HEK293 (cell line): ENCODE data around the gene NLGN1.
A peak's percentile ranks its signal among the peaks of the same experiment; 100 is the strongest.

Experiments
- CTCF ChIA-PET: fragments of 350-600 bp; formaldehyde crosslinking; extraction: SDS; loops from one replicate; lab custom pipeline; 2021; ENCODE audit warnings: antibody characterized with exemption; lab: Yijun Ruan, JAX
- POLR2A ChIA-PET: fragments of 300-600 bp; formaldehyde crosslinking; extraction: SDS; loops from one replicate; lab custom pipeline; 2020; ENCODE audit warnings: antibody characterized with exemption, inconsistent platforms; lab: Yijun Ruan, JAX
- H3K27ac ChIP-seq: fragments of 200-500 bp; sonication (Bioruptor generic); 2 replicates; pipeline ENCODE4 v1.5.1; 2014; ENCODE audit warnings: low read depth, low read length, control low read depth, inconsistent platforms; ENCODE audit errors: extremely low read depth
- H3K36me3 ChIP-seq, 2 experiments: fragments of 200-500 bp in 1 of 2; sonication (Bioruptor generic) in 1 of 2; 1 replicate in 1 of 2; 2 replicates in 1 of 2; pipeline ENCODE4 v1.5.1; 2014 to 2017; ENCODE audit warnings: inconsistent platforms in 2 of 2, low read length in 2 of 2; ENCODE audit not compliant: control insufficient read depth in 2 of 2, insufficient read depth in 1 of 2
- H3K4me1 ChIP-seq: fragments of 200-500 bp; sonication (Bioruptor generic); 2 replicates; pipeline ENCODE4 v1.5.1; 2014; ENCODE audit warnings: mild to moderate bottlenecking, low read length, inconsistent platforms; ENCODE audit not compliant: control insufficient read depth, insufficient read depth
- H3K4me3 ChIP-seq: 2 replicates; pipeline ENCODE4 v1.5.1; 2011; ENCODE audit warnings: low read depth, mild to moderate bottlenecking, control low read depth, low read length, moderate library complexity
- H3K9me3 ChIP-seq: fragments of 200-500 bp; sonication (Bioruptor generic); 2 replicates; pipeline ENCODE4 v1.5.1; 2014; ENCODE audit warnings: low read depth, low read length, inconsistent platforms; ENCODE audit not compliant: control insufficient read depth, insufficient read depth
- BCL11A ChIP-seq: fragments of 450-650 bp; formaldehyde crosslinking; IDR thresholded peaks from 2 replicates; pipeline ENCODE4 v1.5.1; 2016; ENCODE audit warnings: low read depth, missing biosample characterization, missing genetic modification characterization
- GFI1B ChIP-seq: fragments of 450-650 bp; formaldehyde crosslinking; IDR thresholded peaks from 2 replicates; pipeline ENCODE4 v1.5.1; 2016; ENCODE audit warnings: missing biosample characterization, missing genetic modification characterization
- HOXD13 ChIP-seq: sonication (generic); formaldehyde crosslinking; IDR thresholded peaks from 2 replicates; pipeline ENCODE4 v1.8.0; 2022; ENCODE audit warnings: missing genetic modification reagents, borderline replicate concordance
- KLF1 ChIP-seq: fragments of 450-650 bp; formaldehyde crosslinking; IDR thresholded peaks from 2 replicates; pipeline ENCODE4 v1.5.1; 2016; ENCODE audit warnings: missing biosample characterization, missing genetic modification characterization
- OSR2 ChIP-seq: fragments of 450-650 bp; formaldehyde crosslinking; IDR thresholded peaks from 2 replicates; pipeline ENCODE4 v1.5.1; 2016; ENCODE audit warnings: missing biosample characterization, missing genetic modification characterization
- RBAK ChIP-seq: fragments of 450-650 bp; formaldehyde crosslinking; IDR thresholded peaks from 2 replicates; pipeline ENCODE4 v1.5.1; 2016; ENCODE audit warnings: missing biosample characterization, missing genetic modification characterization
- YY1 ChIP-seq: fragments of 450-650 bp; formaldehyde crosslinking; IDR thresholded peaks from 2 replicates; pipeline ENCODE4 v1.5.1; 2018; ENCODE audit warnings: missing biosample characterization, missing genetic modification characterization
- ZNF10 ChIP-seq: fragments of 450-650 bp; formaldehyde crosslinking; IDR thresholded peaks from 2 replicates; pipeline ENCODE4 v1.5.1; 2017; ENCODE audit warnings: missing biosample characterization, missing genetic modification characterization
- ZNF140 ChIP-seq: fragments of 450-650 bp; formaldehyde crosslinking; IDR thresholded peaks from 2 replicates; pipeline ENCODE4 v1.5.1; 2016; ENCODE audit warnings: missing biosample characterization, missing genetic modification characterization
- ZNF221 ChIP-seq: fragments of 450-650 bp; formaldehyde crosslinking; IDR thresholded peaks from 2 replicates; pipeline ENCODE4 v1.5.1; 2017; ENCODE audit warnings: missing biosample characterization, missing genetic modification characterization, borderline replicate concordance
- ZNF274 ChIP-seq, 2 experiments: fragments of 200-500 bp in 1 of 2; fragments of 450-650 bp in 1 of 2; sonication (Bioruptor generic) in 1 of 2; formaldehyde crosslinking in 1 of 2; IDR thresholded peaks; 2 replicates each; pipeline versions ENCODE4 v1.5.1 to v1.6.1; 2014 to 2016; ENCODE audit warnings: borderline replicate concordance in 1 of 2, inconsistent platforms in 1 of 2, low read length in 1 of 2, missing biosample characterization in 1 of 2, missing genetic modification characterization in 1 of 2
- ZNF416 ChIP-seq: fragments of 450-650 bp; formaldehyde crosslinking; IDR thresholded peaks from 2 replicates; pipeline ENCODE4 v1.5.1; 2016; ENCODE audit warnings: missing biosample characterization, missing genetic modification characterization
- ZNF510 ChIP-seq: fragments of 450-650 bp; formaldehyde crosslinking; IDR thresholded peaks from 2 replicates; pipeline ENCODE4 v1.5.1; 2018; ENCODE audit warnings: mild to moderate bottlenecking, missing genetic modification characterization, missing biosample characterization; ENCODE audit not compliant: insufficient replicate concordance
- ZNF549 ChIP-seq: fragments of 450-650 bp; IDR thresholded peaks from 2 replicates; pipeline ENCODE4 v1.5.1; 2018; ENCODE audit warnings: missing biosample characterization, missing genetic modification characterization, mild to moderate bottlenecking, inconsistent platforms, moderate library complexity
- ZNF596 ChIP-seq: fragments of 450-650 bp; IDR thresholded peaks from 2 replicates; pipeline ENCODE4 v1.5.0; 2018; ENCODE audit warnings: missing biosample characterization, mild to moderate bottlenecking, missing genetic modification characterization, moderate library complexity
- ZNF626 ChIP-seq: fragments of 450-650 bp; sonication (Bioruptor Pico); formaldehyde crosslinking; IDR thresholded peaks from 2 replicates; pipeline ENCODE4 v1.5.1; 2018; ENCODE audit warnings: missing biosample characterization, missing genetic modification characterization, inconsistent platforms
- ZNF658 ChIP-seq: fragments of 450-650 bp; formaldehyde crosslinking; IDR thresholded peaks from 2 replicates; pipeline ENCODE4; 2016; ENCODE audit warnings: missing biosample characterization, missing genetic modification characterization
- ZNF707 ChIP-seq: fragments of 450-650 bp; formaldehyde crosslinking; IDR thresholded peaks from 2 replicates; pipeline ENCODE4 v1.5.1; 2016; ENCODE audit warnings: missing biosample characterization, missing genetic modification characterization
- ZNF776 ChIP-seq: fragments of 450-650 bp; formaldehyde crosslinking; IDR thresholded peaks from 2 replicates; pipeline ENCODE4 v1.5.0; 2017; ENCODE audit warnings: missing biosample characterization, missing genetic modification characterization, borderline replicate concordance
- ZSCAN30 ChIP-seq: fragments of 450-650 bp; IDR thresholded peaks from 2 replicates; pipeline ENCODE4 v1.5.1; 2018; ENCODE audit warnings: missing biosample characterization, mild to moderate bottlenecking, missing genetic modification characterization, moderate library complexity
- TF ChIP-seq, protein P1 (sequence below): fragments of 450-650 bp; formaldehyde crosslinking; IDR thresholded peaks from 2 replicates; pipeline ENCODE4 v1.5.1; 2016; ENCODE audit warnings: missing biosample characterization, missing genetic modification characterization, borderline replicate concordance
- TF ChIP-seq, protein P2 (sequence below): fragments of 450-650 bp; formaldehyde crosslinking; IDR thresholded peaks from 2 replicates; pipeline ENCODE4 v1.5.1; 2016; ENCODE audit warnings: missing biosample characterization, missing genetic modification characterization
- TF ChIP-seq, protein P3 (sequence below): fragments of 450-650 bp; formaldehyde crosslinking; IDR thresholded peaks from 2 replicates; pipeline ENCODE4 v1.5.1; 2016; ENCODE audit warnings: missing biosample characterization, missing genetic modification characterization
- TF ChIP-seq, protein P4 (sequence below): fragments of 450-650 bp; formaldehyde crosslinking; IDR thresholded peaks from 2 replicates; pipeline ENCODE4 v1.5.1; 2016; ENCODE audit warnings: missing biosample characterization, missing genetic modification characterization
- TF ChIP-seq, protein P5 (sequence below): fragments of 450-650 bp; formaldehyde crosslinking; IDR thresholded peaks from 2 replicates; pipeline ENCODE4 v1.5.1; 2016; ENCODE audit warnings: missing biosample characterization, missing genetic modification characterization

NLGN1 gene

DNA sequence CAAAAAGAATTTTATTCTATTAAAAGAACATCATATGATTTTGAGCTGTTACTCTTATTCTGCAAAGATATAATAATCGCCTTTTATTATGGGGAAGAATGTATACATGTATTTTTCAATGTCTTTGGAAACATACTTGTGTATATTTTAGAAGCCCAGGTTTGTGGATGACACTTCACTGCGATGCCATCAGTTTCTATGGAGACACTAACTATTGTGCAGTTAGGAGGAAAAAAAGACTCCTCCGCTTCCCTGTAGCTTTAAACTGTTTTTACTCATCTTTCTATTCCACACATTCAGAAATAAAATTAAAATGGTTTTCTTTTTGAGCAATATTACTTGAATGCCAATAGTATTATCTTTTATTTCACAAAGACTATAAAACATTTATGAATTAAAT lies 305.0 kb downstream of the NLGN1 start (continued):
- TF ChIP-seq, protein P1, sequence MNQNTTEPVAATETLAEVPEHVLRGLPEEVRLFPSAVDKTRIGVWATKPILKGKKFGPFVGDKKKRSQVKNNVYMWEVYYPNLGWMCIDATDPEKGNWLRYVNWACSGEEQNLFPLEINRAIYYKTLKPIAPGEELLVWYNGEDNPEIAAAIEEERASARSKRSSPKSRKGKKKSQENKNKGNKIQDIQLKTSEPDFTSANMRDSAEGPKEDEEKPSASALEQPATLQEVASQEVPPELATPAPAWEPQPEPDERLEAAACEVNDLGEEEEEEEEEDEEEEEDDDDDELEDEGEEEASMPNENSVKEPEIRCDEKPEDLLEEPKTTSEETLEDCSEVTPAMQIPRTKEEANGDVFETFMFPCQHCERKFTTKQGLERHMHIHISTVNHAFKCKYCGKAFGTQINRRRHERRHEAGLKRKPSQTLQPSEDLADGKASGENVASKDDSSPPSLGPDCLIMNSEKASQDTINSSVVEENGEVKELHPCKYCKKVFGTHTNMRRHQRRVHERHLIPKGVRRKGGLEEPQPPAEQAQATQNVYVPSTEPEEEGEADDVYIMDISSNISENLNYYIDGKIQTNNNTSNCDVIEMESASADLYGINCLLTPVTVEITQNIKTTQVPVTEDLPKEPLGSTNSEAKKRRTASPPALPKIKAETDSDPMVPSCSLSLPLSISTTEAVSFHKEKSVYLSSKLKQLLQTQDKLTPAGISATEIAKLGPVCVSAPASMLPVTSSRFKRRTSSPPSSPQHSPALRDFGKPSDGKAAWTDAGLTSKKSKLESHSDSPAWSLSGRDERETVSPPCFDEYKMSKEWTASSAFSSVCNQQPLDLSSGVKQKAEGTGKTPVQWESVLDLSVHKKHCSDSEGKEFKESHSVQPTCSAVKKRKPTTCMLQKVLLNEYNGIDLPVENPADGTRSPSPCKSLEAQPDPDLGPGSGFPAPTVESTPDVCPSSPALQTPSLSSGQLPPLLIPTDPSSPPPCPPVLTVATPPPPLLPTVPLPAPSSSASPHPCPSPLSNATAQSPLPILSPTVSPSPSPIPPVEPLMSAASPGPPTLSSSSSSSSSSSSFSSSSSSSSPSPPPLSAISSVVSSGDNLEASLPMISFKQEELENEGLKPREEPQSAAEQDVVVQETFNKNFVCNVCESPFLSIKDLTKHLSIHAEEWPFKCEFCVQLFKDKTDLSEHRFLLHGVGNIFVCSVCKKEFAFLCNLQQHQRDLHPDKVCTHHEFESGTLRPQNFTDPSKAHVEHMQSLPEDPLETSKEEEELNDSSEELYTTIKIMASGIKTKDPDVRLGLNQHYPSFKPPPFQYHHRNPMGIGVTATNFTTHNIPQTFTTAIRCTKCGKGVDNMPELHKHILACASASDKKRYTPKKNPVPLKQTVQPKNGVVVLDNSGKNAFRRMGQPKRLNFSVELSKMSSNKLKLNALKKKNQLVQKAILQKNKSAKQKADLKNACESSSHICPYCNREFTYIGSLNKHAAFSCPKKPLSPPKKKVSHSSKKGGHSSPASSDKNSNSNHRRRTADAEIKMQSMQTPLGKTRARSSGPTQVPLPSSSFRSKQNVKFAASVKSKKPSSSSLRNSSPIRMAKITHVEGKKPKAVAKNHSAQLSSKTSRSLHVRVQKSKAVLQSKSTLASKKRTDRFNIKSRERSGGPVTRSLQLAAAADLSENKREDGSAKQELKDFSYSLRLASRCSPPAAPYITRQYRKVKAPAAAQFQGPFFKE (tag by site-specific recombination): no peak
- TF ChIP-seq ZNF626 (tag by site-specific recombination): no peak
- no peak for TF ChIP-seq ZNF776
- TF ChIP-seq ZNF549: no peak
- TF ChIP-seq ZNF707 (tag by site-specific recombination): no peak
- TF ChIP-seq ZSCAN30: no peak
- no peak for TF ChIP-seq KLF1 (tag by site-specific recombination)
- no peak for TF ChIP-seq ZNF221 (tag by site-specific recombination)

DNA sequence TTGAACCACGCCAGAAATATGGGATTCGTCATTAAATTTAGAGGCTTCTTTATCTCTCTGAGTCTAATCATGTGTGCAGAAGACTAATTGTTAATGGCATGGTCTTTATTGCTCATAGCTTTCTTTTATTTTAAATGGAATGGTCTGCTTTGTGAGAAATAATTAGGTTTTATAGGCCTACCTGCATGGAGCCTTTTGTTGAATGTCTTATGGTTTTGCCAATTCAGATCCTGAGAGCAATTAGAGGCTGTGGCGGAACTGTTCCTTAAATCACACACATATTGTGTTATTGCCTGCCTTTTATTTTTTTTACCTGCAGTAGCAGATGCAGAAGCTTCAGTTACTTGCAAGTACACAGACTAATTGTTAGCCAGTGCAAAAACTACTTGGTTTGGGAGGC lies 306.2 kb downstream of the NLGN1 start:
- no peaks in the 10 kb centered on the region for H3K4me1 ChIP-seq
- CTCF ChIA-PET: interaction anchor here (0.6 to 0.7 kb wide), 2 partner anchors 82 to 117 kb away, joined by 3 read pairs; no protein-coding TSS in a partner anchor
- TF ChIP-seq ZNF596: 0 out of 2 replicates have a peak, but pooled peaks have one; percentile 10
- TF ChIP-seq OSR2 (tag by site-specific recombination): no peak
- TF ChIP-seq, protein P2, sequence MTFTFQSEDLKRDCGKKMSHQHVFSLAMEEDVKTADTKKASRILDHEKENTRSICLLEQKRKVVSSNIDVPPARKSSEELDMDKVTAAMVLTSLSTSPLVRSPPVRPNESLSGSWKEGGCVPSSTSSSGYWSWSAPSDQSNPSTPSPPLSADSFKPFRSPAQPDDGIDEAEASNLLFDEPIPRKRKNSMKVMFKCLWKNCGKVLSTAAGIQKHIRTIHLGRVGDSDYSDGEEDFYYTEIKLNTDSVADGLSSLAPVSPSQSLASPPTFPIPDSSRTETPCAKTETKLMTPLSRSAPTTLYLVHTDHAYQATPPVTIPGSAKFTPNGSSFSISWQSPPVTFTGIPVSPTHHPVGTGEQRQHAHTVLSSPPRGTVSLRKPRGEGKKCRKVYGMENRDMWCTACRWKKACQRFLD (tag by site-specific recombination): no peak
- TF ChIP-seq, protein P3, sequence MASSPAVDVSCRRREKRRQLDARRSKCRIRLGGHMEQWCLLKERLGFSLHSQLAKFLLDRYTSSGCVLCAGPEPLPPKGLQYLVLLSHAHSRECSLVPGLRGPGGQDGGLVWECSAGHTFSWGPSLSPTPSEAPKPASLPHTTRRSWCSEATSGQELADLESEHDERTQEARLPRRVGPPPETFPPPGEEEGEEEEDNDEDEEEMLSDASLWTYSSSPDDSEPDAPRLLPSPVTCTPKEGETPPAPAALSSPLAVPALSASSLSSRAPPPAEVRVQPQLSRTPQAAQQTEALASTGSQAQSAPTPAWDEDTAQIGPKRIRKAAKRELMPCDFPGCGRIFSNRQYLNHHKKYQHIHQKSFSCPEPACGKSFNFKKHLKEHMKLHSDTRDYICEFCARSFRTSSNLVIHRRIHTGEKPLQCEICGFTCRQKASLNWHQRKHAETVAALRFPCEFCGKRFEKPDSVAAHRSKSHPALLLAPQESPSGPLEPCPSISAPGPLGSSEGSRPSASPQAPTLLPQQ (tag by site-specific recombination): no peak
- H3K27ac ChIP-seq: no peak overlapping the region
- H3K36me3 ChIP-seq: no peaks in the 10 kb centered on the region
- no peak overlapping the region for H3K4me3 ChIP-seq
- H3K9me3 ChIP-seq: no peaks in the 10 kb centered on the region
- POLR2A ChIA-PET: no interaction called here

DNA sequence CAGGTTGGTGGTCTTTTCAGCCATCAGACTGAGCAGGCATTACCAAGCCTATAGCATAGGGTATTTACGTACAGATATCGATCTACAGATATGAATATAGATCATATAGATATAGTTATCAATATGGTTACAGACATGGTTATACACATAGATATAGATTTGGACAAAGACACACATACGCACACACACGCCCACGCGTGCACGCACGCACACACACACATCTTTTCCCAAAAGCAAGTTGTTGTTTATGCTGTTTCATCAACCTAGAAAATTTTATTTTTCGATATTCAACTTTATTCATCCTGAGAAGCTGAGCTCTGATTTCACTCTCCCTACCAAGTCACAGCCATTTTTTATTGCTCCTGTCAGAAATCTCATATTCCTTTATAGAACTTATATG lies 309.1 kb downstream of the NLGN1 start:
- no peak overlapping the region for H3K4me3 ChIP-seq
- TF ChIP-seq YY1 (tag by site-specific recombination) (no peak), ZNF274 (IDR thresholded peaks at IDR 0.05; ENCODE audit: low read length) (no peak), ZNF274 (tag by site-specific recombination; IDR thresholded peaks at IDR 0.05; ENCODE audit: borderline replicate concordance) (no peak), ZNF510 (no peak), ZNF140 (tag by site-specific recombination) (no peak), ZNF10 (tag by site-specific recombination) (no peak), RBAK (no peak), ZNF658 (tag by site-specific recombination) (no peak), BCL11A (tag by site-specific recombination) (no peak), GFI1B (no peak), HOXD13 (CRISPR knock-in tag) (no peak), ZNF416 (tag by site-specific recombination) (no peak), OSR2 (tag by site-specific recombination) (no peak)
- TF ChIP-seq, protein P4, sequence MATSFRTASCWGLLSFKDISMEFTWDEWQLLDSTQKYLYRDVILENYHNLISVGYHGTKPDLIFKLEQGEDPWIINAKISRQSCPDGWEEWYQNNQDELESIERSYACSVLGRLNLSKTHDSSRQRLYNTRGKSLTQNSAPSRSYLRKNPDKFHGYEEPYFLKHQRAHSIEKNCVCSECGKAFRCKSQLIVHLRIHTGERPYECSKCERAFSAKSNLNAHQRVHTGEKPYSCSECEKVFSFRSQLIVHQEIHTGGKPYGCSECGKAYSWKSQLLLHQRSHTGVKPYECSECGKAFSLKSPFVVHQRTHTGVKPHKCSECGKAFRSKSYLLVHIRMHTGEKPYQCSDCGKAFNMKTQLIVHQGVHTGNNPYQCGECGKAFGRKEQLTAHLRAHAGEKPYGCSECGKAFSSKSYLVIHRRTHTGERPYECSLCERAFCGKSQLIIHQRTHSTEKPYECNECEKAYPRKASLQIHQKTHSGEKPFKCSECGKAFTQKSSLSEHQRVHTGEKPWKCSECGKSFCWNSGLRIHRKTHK (tag by site-specific recombination): no peak
- TF ChIP-seq, protein P5, sequence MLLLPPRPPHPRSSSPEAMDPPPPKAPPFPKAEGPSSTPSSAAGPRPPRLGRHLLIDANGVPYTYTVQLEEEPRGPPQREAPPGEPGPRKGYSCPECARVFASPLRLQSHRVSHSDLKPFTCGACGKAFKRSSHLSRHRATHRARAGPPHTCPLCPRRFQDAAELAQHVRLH (tag by site-specific recombination): no peak

More for the DNA sequence above, 309.1 kb downstream of the NLGN1 start:
- H3K9me3 ChIP-seq: no peaks in the 10 kb centered on the region
- ChIA-PET POLR2A (no interaction called here), CTCF (no interaction called here)
- H3K4me1 ChIP-seq: no peaks in the 10 kb centered on the region
- H3K36me3 ChIP-seq: no peaks in the 10 kb centered on the region
- no peak overlapping the region for H3K27ac ChIP-seq
